Osteoblast (primary cell): ENCODE measurements around the gene MARCHF3. TPM values are rescaled to one million over a fixed set of nuclear protein-coding genes. Genes with fewer than 3 reads are reported as not detected.

Experiments
- DNase-seq: peaks from one replicate; pipeline ENCODE4 v3.0.0; 2011; ENCODE audit warnings: low spot score, mixed read lengths; ENCODE audit not compliant: insufficient read length; ENCODE audit errors: missing footprints
- H2AFZ ChIP-seq: 2 replicates; pipeline ENCODE4 v1.6.0; 2011; ENCODE audit warnings: mild to moderate bottlenecking, low read length
- H3K27ac ChIP-seq: 2 replicates; pipeline ENCODE4 v1.5.1; 2011; ENCODE audit warnings: mild to moderate bottlenecking, low read depth, low read length, moderate library complexity
- H3K27me3 ChIP-seq: 2 replicates; pipeline ENCODE4 v1.6.0; 2012; ENCODE audit warnings: mild to moderate bottlenecking, control low read depth, inconsistent platforms, low read length, moderate library complexity; ENCODE audit not compliant: insufficient read depth
- H3K36me3 ChIP-seq: 2 replicates; pipeline ENCODE4 v1.5.1; 2011; ENCODE audit warnings: mild to moderate bottlenecking, low read length, control low read depth, moderate library complexity; ENCODE audit not compliant: insufficient read depth
- H3K4me1 ChIP-seq: 2 replicates; pipeline ENCODE4 v1.5.1; 2011; ENCODE audit warnings: mild to moderate bottlenecking, low read length, control low read depth, moderate library complexity; ENCODE audit not compliant: insufficient read depth
- H3K4me2 ChIP-seq: 2 replicates; pipeline ENCODE4 v1.6.0; 2011; ENCODE audit warnings: mild to moderate bottlenecking, low read length; ENCODE audit not compliant: insufficient read depth
- H3K4me3 ChIP-seq: fragments of 200-600 bp; sonication (generic); 3 replicates; pipeline ENCODE4 v1.5.1; 2012; ENCODE audit warnings: mild to moderate bottlenecking, low read length, inconsistent platforms; ENCODE audit not compliant: insufficient read depth
- H3K79me2 ChIP-seq: 2 replicates; pipeline ENCODE4 v1.6.0; 2012; ENCODE audit warnings: mild to moderate bottlenecking, low read length, control low read depth, inconsistent platforms; ENCODE audit not compliant: insufficient read depth
- H3K9me3 ChIP-seq: 2 replicates; pipeline ENCODE4 v1.5.1; 2011; ENCODE audit warnings: low read depth, low read length, control low read depth
- H4K20me1 ChIP-seq: 2 replicates; pipeline ENCODE4 v1.6.0; 2012; ENCODE audit warnings: mild to moderate bottlenecking, low read length, control low read depth; ENCODE audit not compliant: insufficient read depth
- total RNA-seq: library from RNA; depleted of rRNA; stranded (reverse); fragments of >200 nt; gene quantifications from 2 replicates; pipeline ENCODE4 v1.2.3, GENCODE V29; 2012
- TF ChIP-seq, protein P1 (sequence below): IDR thresholded peaks from 2 replicates; pipeline ENCODE4 v1.5.1; 2011; ENCODE audit warnings: mild to moderate bottlenecking, low read depth, low read length, moderate library complexity; ENCODE audit errors: extremely low read depth

The MARCHF3 gene
- total RNA-seq, 1 donor, result 2.2 TPM

GRCh38 chr5:126961128-126961527 is 69.2 kb downstream of the MARCHF3 start:
- Histone ChIP-seq H3K27ac (no peak overlapping the region), H3K4me2 (no peak overlapping the region), H3K4me3 (no peak overlapping the region), H3K27me3 (no peaks in the 10 kb centered on the region), H2AFZ (no peak overlapping the region), H3K4me1 (peaks cover 12% of the 10 kb centered on the region), H4K20me1 (no peaks in the 10 kb centered on the region), H3K36me3 (no peaks in the 10 kb centered on the region), H3K79me2 (no peaks in the 10 kb centered on the region), H3K9me3 (no peaks in the 10 kb centered on the region)
- TF ChIP-seq, protein P1, sequence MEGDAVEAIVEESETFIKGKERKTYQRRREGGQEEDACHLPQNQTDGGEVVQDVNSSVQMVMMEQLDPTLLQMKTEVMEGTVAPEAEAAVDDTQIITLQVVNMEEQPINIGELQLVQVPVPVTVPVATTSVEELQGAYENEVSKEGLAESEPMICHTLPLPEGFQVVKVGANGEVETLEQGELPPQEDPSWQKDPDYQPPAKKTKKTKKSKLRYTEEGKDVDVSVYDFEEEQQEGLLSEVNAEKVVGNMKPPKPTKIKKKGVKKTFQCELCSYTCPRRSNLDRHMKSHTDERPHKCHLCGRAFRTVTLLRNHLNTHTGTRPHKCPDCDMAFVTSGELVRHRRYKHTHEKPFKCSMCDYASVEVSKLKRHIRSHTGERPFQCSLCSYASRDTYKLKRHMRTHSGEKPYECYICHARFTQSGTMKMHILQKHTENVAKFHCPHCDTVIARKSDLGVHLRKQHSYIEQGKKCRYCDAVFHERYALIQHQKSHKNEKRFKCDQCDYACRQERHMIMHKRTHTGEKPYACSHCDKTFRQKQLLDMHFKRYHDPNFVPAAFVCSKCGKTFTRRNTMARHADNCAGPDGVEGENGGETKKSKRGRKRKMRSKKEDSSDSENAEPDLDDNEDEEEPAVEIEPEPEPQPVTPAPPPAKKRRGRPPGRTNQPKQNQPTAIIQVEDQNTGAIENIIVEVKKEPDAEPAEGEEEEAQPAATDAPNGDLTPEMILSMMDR, result no peak
- no peak for DNase-seq

DNA sequence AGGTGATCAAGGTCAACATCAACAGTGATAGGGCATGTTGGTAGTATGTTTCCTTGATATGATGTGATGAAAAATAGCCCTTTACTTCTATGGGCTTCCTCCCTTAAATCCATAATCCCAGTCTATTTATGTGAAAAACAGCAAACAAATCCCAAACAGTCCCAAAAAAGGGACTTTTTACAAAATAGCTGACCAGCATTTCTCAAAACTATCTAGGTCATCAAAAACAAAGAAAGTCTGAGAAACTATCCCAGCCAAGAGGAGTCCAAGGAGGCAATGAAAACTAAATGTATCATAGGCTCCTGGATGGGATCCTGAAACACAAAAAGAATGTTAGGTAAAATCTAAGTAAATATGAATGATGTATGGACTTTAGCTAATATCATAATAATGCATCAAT is 71.2 kb downstream of the MARCHF3 start:
- Histone ChIP-seq H3K9me3 (no peaks in the 10 kb centered on the region), H4K20me1 (no peaks in the 10 kb centered on the region), H3K4me3 (no peak overlapping the region), H3K4me1 (no peaks in the 10 kb centered on the region), H3K36me3 (no peaks in the 10 kb centered on the region), H3K27ac (no peak overlapping the region), H3K4me2 (no peak overlapping the region), H3K27me3 (no peaks in the 10 kb centered on the region), H2AFZ (no peak overlapping the region), H3K79me2 (no peaks in the 10 kb centered on the region)
- no peak for DNase-seq
- TF ChIP-seq, protein P1, result no peak

DNA sequence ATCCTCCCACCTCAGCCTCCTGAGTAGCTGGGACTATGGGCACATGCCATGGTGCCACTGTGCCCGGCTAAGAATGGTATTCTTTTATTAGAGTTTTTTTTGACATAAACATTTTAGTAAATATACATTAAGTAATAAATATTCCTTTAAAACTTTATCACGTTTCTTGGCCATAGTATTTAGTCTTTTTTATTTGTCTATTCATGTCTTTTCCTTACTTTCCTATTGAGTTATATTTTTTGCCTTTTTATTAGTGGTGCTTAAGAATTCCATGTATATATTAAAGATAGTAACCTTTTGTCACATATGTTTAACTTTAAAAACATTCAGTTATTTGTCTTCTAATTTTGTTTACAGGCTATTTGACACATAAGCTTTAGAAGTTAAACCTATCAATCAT is 73.4 kb downstream of the MARCHF3 start:
- no peaks in the 10 kb centered on the region for H3K4me1 ChIP-seq
- DNase-seq, result no peak
- H4K20me1 ChIP-seq, result no peaks in the 10 kb centered on the region
- H3K79me2 ChIP-seq, result no peaks in the 10 kb centered on the region
- no peaks in the 10 kb centered on the region for H3K27me3 ChIP-seq
- no peaks in the 10 kb centered on the region for H3K36me3 ChIP-seq
- no peaks in the 10 kb centered on the region for H3K9me3 ChIP-seq
- H3K4me3 ChIP-seq, result no peak overlapping the region
- no peak overlapping the region for H3K27ac ChIP-seq
- no peak overlapping the region for H3K4me2 ChIP-seq
- TF ChIP-seq, protein P1, result no peak
- H2AFZ ChIP-seq, result no peak overlapping the region

DNA sequence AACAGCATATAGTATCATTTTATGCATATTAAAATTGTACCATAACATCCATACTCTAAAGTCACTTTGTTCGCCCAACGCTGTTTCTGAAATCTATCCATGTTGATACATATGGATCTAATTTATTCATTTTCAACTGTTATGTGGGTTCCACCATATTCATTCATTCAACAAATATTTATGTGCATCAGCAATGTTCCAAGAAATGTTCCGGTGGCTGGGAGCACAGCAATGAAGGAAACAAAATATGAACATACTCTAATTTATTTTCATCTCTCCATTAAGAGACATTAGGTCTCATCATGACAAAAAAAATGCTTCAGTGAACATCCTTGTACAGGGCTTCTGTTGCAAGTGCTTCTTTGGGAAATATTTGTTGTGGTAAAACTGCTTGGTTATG is 75.4 kb downstream of the MARCHF3 start:
- Histone ChIP-seq H3K4me1 (no peaks in the 10 kb centered on the region), H3K36me3 (no peaks in the 10 kb centered on the region), H4K20me1 (peaks cover 2% of the 10 kb centered on the region), H2AFZ (no peak overlapping the region), H3K79me2 (no peaks in the 10 kb centered on the region), H3K9me3 (no peaks in the 10 kb centered on the region), H3K4me3 (no peak overlapping the region), H3K4me2 (no peak overlapping the region), H3K27me3 (no peaks in the 10 kb centered on the region), H3K27ac (no peak overlapping the region)
- TF ChIP-seq, protein P1, result no peak
- DNase-seq, result no peak
